Mesothelial cell of epicardium (in vitro differentiated cells): ENCODE results near the gene CAMTA1. TPM values are rescaled to one million over a fixed set of nuclear protein-coding genes. Genes with fewer than 3 reads are reported as not detected.

Experiments used
- DNase-seq, 2 experiments: peaks; one replicate each; pipeline ENCODE4 v3.0.0; 2021; ENCODE audit warnings: low spot score in 2 of 2; ENCODE audit not compliant: unreplicated experiment in 2 of 2
- H3K27ac Mint-ChIP-seq: 2 replicates; pipeline ENCODE4 v1.8.0; 2021; ENCODE audit warnings: mixed read lengths
- H3K27me3 Mint-ChIP-seq: 2 replicates; pipeline ENCODE4 v1.8.0; 2021; ENCODE audit warnings: low read depth, mixed read lengths
- H3K36me3 Mint-ChIP-seq: 2 replicates; pipeline ENCODE4 v1.8.0; 2021; ENCODE audit warnings: mixed read lengths
- H3K4me1 Mint-ChIP-seq: 2 replicates; pipeline ENCODE4 v1.8.0; 2021; ENCODE audit warnings: mixed read lengths
- H3K4me3 Mint-ChIP-seq: 2 replicates; pipeline ENCODE4 v1.8.0; 2021; ENCODE audit warnings: mild to moderate bottlenecking, moderate library complexity, mixed read lengths
- H3K9me3 Mint-ChIP-seq: 2 replicates; pipeline ENCODE4 v1.8.0; 2021; ENCODE audit warnings: mixed read lengths
- total RNA-seq: library from RNA; stranded (reverse); gene quantifications from 3 replicates; pipeline ENCODE4 v1.2.1, GENCODE V29; 2021
- TF ChIP-seq, protein P1 (sequence below): fragments of 200-600 bp; sonication (generic); IDR thresholded peaks from one replicate; pipeline ENCODE4 v1.5.0; 2021; ENCODE audit warnings: antibody characterized with exemption; ENCODE audit not compliant: unreplicated experiment

The CAMTA1 gene
- total RNA-seq, 1 donor from 2014 or later = 70.4 TPM

DNA sequence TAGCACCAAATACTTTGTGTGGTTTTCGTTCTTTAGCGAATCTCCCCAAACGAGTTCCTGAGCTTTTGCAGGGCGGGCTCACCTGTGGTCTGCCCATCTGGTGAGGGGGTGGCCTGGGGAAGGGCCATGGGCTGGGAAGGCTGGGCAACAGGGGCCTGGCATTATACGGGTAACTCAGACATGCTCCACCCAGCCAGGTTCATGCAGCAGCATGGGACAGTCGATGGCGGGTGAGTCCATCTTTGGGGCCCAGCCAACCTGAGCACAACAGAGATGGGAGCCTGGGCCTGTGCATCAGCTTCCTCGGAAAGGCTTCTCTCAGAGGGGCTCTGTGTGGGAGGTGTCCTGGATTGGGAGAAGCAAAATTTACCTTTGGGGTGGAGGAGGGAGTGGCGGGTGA is 302.6 kb downstream of the CAMTA1 start:
- Mint-ChIP-seq H3K4me1 (no peaks in the 10 kb centered on the region), H3K27ac (no peak overlapping the region), H3K9me3 (no peaks in the 10 kb centered on the region), H3K27me3 (peaks cover 65% of the 10 kb centered on the region), H3K36me3 (no peaks in the 10 kb centered on the region), H3K4me3 (no peak overlapping the region)
- DNase-seq = no peak
- TF ChIP-seq, protein P1, sequence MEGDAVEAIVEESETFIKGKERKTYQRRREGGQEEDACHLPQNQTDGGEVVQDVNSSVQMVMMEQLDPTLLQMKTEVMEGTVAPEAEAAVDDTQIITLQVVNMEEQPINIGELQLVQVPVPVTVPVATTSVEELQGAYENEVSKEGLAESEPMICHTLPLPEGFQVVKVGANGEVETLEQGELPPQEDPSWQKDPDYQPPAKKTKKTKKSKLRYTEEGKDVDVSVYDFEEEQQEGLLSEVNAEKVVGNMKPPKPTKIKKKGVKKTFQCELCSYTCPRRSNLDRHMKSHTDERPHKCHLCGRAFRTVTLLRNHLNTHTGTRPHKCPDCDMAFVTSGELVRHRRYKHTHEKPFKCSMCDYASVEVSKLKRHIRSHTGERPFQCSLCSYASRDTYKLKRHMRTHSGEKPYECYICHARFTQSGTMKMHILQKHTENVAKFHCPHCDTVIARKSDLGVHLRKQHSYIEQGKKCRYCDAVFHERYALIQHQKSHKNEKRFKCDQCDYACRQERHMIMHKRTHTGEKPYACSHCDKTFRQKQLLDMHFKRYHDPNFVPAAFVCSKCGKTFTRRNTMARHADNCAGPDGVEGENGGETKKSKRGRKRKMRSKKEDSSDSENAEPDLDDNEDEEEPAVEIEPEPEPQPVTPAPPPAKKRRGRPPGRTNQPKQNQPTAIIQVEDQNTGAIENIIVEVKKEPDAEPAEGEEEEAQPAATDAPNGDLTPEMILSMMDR = no peak

DNA sequence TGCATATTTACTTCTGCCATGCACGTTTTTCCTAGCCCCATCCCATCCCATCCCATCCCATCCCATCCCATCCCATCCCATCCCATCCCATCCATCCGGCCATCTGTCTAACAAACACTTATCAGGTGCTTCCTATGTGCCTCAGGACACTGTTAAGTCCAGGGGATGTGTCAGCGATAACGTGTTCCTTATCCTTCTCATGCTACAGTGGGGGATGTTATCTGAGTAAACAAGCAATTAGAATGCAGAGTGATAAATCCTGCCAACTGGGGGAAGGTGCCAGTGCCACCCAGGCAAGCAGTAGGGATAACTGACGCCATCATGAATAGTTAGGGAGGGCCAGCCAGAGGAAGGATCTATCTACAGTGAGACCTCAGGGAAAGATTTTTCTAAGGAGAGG is 304.2 kb downstream of the CAMTA1 start:
- H3K4me1 Mint-ChIP-seq = no peaks in the 10 kb centered on the region
- no peak overlapping the region for H3K4me3 Mint-ChIP-seq
- DNase-seq = no peak
- no peaks in the 10 kb centered on the region for H3K36me3 Mint-ChIP-seq
- peaks cover 72% of the 10 kb centered on the region for H3K27me3 Mint-ChIP-seq
- no peaks in the 10 kb centered on the region for H3K9me3 Mint-ChIP-seq
- TF ChIP-seq, protein P1 = no peak
- H3K27ac Mint-ChIP-seq = no peak overlapping the region

DNA sequence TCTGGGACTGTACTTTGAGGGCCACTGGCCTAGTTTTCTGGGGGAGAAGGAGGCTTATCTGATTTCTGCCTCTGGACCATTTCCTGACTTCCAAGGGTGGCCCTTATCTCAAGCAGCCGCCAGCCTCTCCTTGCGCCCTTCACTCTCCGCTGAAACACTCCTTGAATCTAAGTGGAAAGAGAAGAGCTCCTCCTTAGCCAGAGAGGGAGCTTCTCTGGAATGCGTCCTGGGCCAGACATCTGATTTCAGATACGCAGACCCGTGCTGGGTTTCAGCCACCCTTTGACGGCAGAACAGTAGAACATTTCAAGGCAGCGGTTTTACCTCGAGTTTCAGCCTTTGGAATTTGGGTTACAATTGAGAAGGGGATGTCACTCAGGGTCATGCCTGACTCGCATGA is 308.0 kb downstream of the CAMTA1 start:
- Mint-ChIP-seq H3K27me3 (peaks cover 83% of the 10 kb centered on the region), H3K9me3 (no peaks in the 10 kb centered on the region), H3K4me3 (no peak overlapping the region), H3K27ac (no peak overlapping the region), H3K4me1 (no peaks in the 10 kb centered on the region), H3K36me3 (no peaks in the 10 kb centered on the region)
- TF ChIP-seq, protein P1 = no peak
- no peak for DNase-seq

DNA sequence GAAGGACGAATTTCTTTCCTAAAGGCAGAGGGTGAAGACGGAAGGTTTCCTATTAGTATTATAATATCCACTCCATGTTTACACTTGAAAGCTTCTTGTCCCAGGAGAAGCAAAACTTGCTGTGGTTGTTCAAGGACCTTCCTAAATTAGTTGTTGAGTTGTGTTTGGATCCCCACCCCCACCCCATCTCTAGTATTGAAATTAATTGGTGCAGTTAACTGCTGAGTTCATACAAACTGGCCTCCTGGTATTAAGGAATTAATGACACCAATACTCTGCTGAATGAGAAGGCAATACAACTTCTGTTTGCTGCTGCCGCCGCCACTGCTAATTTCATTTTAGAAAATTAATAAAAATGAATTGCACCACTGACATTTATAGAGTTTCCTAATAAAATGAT is 308.8 kb downstream of the CAMTA1 start:
- peaks cover 80% of the 10 kb centered on the region for H3K27me3 Mint-ChIP-seq
- H3K4me3 Mint-ChIP-seq = no peak overlapping the region
- no peak for DNase-seq
- no peak overlapping the region for H3K27ac Mint-ChIP-seq
- H3K9me3 Mint-ChIP-seq = no peaks in the 10 kb centered on the region
- H3K4me1 Mint-ChIP-seq = no peaks in the 10 kb centered on the region
- no peaks in the 10 kb centered on the region for H3K36me3 Mint-ChIP-seq
- TF ChIP-seq, protein P1 = no peak

DNA sequence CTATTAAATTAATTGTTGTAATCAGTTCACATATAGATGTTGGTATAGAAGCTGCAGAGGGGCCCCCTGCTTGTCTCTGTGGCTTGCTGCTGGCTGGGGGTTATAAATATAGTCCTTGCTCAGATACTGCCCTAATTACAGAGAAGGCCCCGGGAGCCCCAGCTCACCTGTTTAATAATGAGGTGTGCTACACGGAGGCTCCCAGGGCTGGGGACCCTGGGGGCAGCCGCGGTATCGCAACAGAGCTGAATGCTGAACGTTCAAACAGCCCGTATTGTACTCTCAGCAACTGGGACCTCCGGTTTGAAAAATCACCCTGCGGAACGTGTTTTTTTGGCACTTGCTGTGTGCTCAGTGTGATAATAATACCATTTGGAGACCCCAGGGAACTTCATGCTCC is 309.3 kb downstream of the CAMTA1 start:
- no peak overlapping the region for H3K27ac Mint-ChIP-seq
- peaks cover 81% of the 10 kb centered on the region for H3K27me3 Mint-ChIP-seq
- H3K4me1 Mint-ChIP-seq = no peaks in the 10 kb centered on the region
- no peaks in the 10 kb centered on the region for H3K36me3 Mint-ChIP-seq
- H3K4me3 Mint-ChIP-seq = no peak overlapping the region
- no peaks in the 10 kb centered on the region for H3K9me3 Mint-ChIP-seq
- DNase-seq = no peak
- TF ChIP-seq, protein P1 = no peak

DNA sequence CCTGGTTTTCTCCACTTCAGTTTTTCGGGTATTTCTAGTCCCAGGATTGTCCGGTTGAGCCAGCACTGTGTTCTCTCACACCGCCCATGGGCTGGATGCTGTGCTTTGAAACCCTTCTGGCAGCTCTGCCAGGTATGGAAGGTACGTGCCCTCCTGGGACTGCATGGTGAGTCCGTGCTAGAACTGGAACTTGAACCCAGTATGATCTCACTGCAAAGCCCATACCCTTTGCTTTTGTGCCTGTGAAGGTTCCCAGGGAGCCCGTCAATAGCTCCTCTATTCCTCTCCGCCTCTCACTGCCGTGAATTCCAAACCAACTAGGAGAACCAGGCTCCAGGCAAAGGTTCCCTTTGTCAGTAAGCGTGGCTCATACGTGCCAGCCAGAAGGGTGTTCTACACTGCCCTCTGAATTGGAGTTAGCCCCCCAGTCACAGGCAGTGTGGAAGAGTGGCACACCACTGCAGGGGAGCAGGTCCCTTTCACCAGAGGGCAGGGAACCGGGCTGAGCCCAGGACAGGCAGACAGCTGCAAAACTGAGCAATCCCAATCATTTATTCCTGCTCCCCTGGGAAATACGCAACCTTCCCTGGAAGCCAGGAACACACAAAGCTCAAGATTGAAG is 310.2 kb downstream of the CAMTA1 start:
- H3K4me1 Mint-ChIP-seq = no peaks in the 10 kb centered on the region
- H3K4me3 Mint-ChIP-seq = no peak overlapping the region
- TF ChIP-seq, protein P1 = no peak
- H3K27ac Mint-ChIP-seq = no peak overlapping the region
- DNase-seq = no peak
- H3K27me3 Mint-ChIP-seq = peaks cover 84% of the 10 kb centered on the region
- H3K9me3 Mint-ChIP-seq = no peaks in the 10 kb centered on the region
- no peaks in the 10 kb centered on the region for H3K36me3 Mint-ChIP-seq
